Endothelial cell of umbilical vein (primary cell): ENCODE measurements around the gene RFPL4A. TPM values are rescaled to one million over a fixed set of nuclear protein-coding genes. Genes with fewer than 3 reads are reported as not detected.
"Not testable (repeated sequence)": the region's sequence is repeated elsewhere in the genome, so short reads cannot be mapped to it uniquely, and the experiment has no call there.

Source experiments
- BruUV-seq: library from RNA; stranded (reverse); fragments of 400-500 nt; replicated peaks from 2 replicates; lab custom pipeline; 2021; lab: Mats Ljungman, UMichigan
- CTCF ChIA-PET: fragments of 300-600, 350-600 bp; sonication (Branson Sonifier 250); formaldehyde crosslinking; loops from one replicate; lab custom pipeline; 2021; ENCODE audit warnings: antibody characterized with exemption, inconsistent platforms; lab: Charles Lee
- POLR2A ChIA-PET: fragments of 300-600, 350-600 bp; sonication (Branson Sonifier 250); formaldehyde crosslinking; loops from one replicate; lab custom pipeline; 2021; ENCODE audit warnings: antibody characterized with exemption, inconsistent platforms; lab: Charles Lee
- DNase-seq: peaks from one replicate; pipeline ENCODE4 v3.0.0-alpha.2; 2011; ENCODE audit warnings: low read depth, low spot score
- FAIRE-seq: peaks from 2 replicates; lab custom pipeline; 2011; peaks lifted over from hg19 to GRCh38; lab: Jason Lieb, UNC
- H2AFZ ChIP-seq: 2 replicates; pipeline ENCODE4 v1.6.0; 2012; ENCODE audit warnings: low read depth, low read length, control low read depth, inconsistent platforms
- H3K27ac ChIP-seq: 2 replicates; pipeline ENCODE4 v1.5.1; 2011; ENCODE audit warnings: low read depth, mild to moderate bottlenecking, control low read depth, low read length, moderate library complexity; ENCODE audit not compliant: insufficient read depth
- H3K27me3 ChIP-seq, 2 experiments: 2 replicates each; pipeline versions ENCODE4 v1.6.0 to v1.6.1; 2011; ENCODE audit warnings: low read length in 2 of 2, mixed read lengths in 1 of 2; ENCODE audit not compliant: control insufficient read depth in 2 of 2, insufficient read depth in 2 of 2
- H3K36me3 ChIP-seq, 2 experiments: 2 replicates in 1 of 2; 3 replicates in 1 of 2; pipeline ENCODE4 v1.5.1; 2011; ENCODE audit warnings: low read length in 2 of 2, mild to moderate bottlenecking in 1 of 2, moderate library complexity in 1 of 2; ENCODE audit not compliant: control insufficient read depth in 2 of 2, insufficient read depth in 2 of 2; ENCODE audit errors: extremely low read depth in 1 of 2
- H3K4me1 ChIP-seq: 3 replicates; pipeline ENCODE4 v1.5.1; 2011; ENCODE audit warnings: mild to moderate bottlenecking, low read length; ENCODE audit not compliant: control insufficient read depth, insufficient read depth; ENCODE audit errors: extremely low read depth
- H3K4me2 ChIP-seq: 2 replicates; pipeline ENCODE4 v1.6.1; 2011; ENCODE audit warnings: low read length, control low read depth, mixed read lengths; ENCODE audit not compliant: insufficient read depth
- H3K4me3 ChIP-seq, 3 experiments: fragments of 200-600 bp in 1 of 3; sonication (generic), shearing (Covaris generic) in 1 of 3; replicated peaks in 1 of 3; 2 replicates each; pipeline ENCODE4 v1.5.1; 2011 to 2016; ENCODE audit warnings: control low read depth in 3 of 3, low read length in 3 of 3, mild to moderate bottlenecking in 2 of 3, inconsistent platforms in 1 of 3, low read depth in 1 of 3, moderate library complexity in 1 of 3; ENCODE audit not compliant: insufficient read depth in 1 of 3
- H3K79me2 ChIP-seq: 2 replicates; pipeline ENCODE4 v1.6.0; 2012; ENCODE audit warnings: low read length, inconsistent platforms; ENCODE audit not compliant: control insufficient read depth, insufficient read depth
- H3K9ac ChIP-seq: replicated peaks from 2 replicates; pipeline ENCODE3; 2011; ENCODE audit warnings: low read length, control low read depth; ENCODE audit not compliant: insufficient read depth; ENCODE audit errors: extremely low read depth
- H3K9me1 ChIP-seq: replicated peaks from 3 replicates; pipeline ENCODE4 v1.6.0; 2011; ENCODE audit warnings: mild to moderate bottlenecking, low read length; ENCODE audit not compliant: control insufficient read depth, insufficient read depth; ENCODE audit errors: extremely low read depth
- H3K9me3 ChIP-seq: replicated peaks from 2 replicates; pipeline ENCODE4 v1.5.1; 2012; ENCODE audit warnings: low read length, inconsistent platforms; ENCODE audit not compliant: control insufficient read depth, insufficient read depth
- H4K20me1 ChIP-seq: replicated peaks from 2 replicates; pipeline ENCODE3; 2011; ENCODE audit warnings: mild to moderate bottlenecking, low read length; ENCODE audit not compliant: control insufficient read depth, insufficient read depth; ENCODE audit errors: extremely low read depth
- EZH2 ChIP-seq: IDR thresholded peaks from 2 replicates; pipeline ENCODE4 v1.6.1; 2012; ENCODE audit warnings: borderline replicate concordance, low read depth, mild to moderate bottlenecking, moderate library complexity, low read length, inconsistent platforms; ENCODE audit not compliant: severe bottlenecking
- FOS ChIP-seq: IDR thresholded peaks from 2 replicates; pipeline ENCODE4 v1.6.1; 2011; ENCODE audit warnings: mild to moderate bottlenecking, low read length, moderate library complexity, borderline replicate concordance; ENCODE audit not compliant: insufficient read depth
- GATA2 ChIP-seq: IDR thresholded peaks from 2 replicates; pipeline ENCODE4 v1.7.0; 2011; ENCODE audit warnings: low read depth, mild to moderate bottlenecking, moderate library complexity, mixed read lengths, low read length; ENCODE audit not compliant: insufficient read length, insufficient read depth
- JUN ChIP-seq: IDR thresholded peaks from 2 replicates; pipeline ENCODE4 v1.6.1; 2011; ENCODE audit warnings: borderline replicate concordance, low read depth; ENCODE audit not compliant: insufficient read length, insufficient read depth
- MYC ChIP-seq: IDR thresholded peaks from one replicate; pipeline ENCODE4 v1.6.1; 2011; ENCODE audit warnings: mild to moderate bottlenecking, low read depth, low read length
- POLR2A ChIP-seq: IDR thresholded peaks from 2 replicates; pipeline ENCODE4 v1.6.1; 2012; ENCODE audit warnings: low read depth, mild to moderate bottlenecking, control low read depth, low read length
- POLR2AphosphoS5 ChIP-seq: IDR thresholded peaks from 2 replicates; pipeline ENCODE4 v1.6.1; 2012; ENCODE audit warnings: low read depth, mild to moderate bottlenecking, control low read depth, low read length, moderate library complexity; ENCODE audit not compliant: insufficient read depth
- dilution Hi-C: fragments of 300-500 bp; cut with MboI; formaldehyde crosslinking; loops from one replicate; pipeline ENCODE4 v1.15.0; 2019; ENCODE audit warnings: low sequenced_read_pairs; ENCODE audit not compliant: extremely low pct_ligation_motif_present
- intact Hi-C: fragments of 100-400 bp; cut with micrococcal nuclease; formaldehyde crosslinking; loops from one replicate; pipeline ENCODE4 v1.10.0; 2022
- polyA plus RNA-seq, 4 experiments: library from polyadenylated mRNA; depleted of rRNA in 3 of 4; stranded (reverse) in 3 of 4; unstranded in 1 of 4; fragments of >200 nt; gene quantifications; 2 replicates each; pipeline versions ENCODE4 v1.2.1 to v1.2.3, GENCODE V29; 2011 to 2012; ENCODE audit warnings: missing spikeins in 1 of 4
- total RNA-seq: library from RNA; stranded (reverse); gene quantifications from 2 replicates; pipeline ENCODE4 v1.2.3, GENCODE V29; 2021
- TF ChIP-seq, protein P1 (sequence below), 2 donors: IDR thresholded peaks; 1 replicate in 1 of 2; 2 replicates in 1 of 2; pipeline ENCODE4 v1.5.1; 2011; ENCODE audit warnings: low read length in 2 of 2, mild to moderate bottlenecking in 2 of 2, moderate library complexity in 2 of 2, control low read depth in 1 of 2, inconsistent platforms in 1 of 2, low read depth in 1 of 2; ENCODE audit not compliant: insufficient read depth in 1 of 2; ENCODE audit errors: extremely low read depth in 1 of 2
- TF ChIP-seq, protein P2 (sequence below): IDR thresholded peaks from 2 replicates; pipeline ENCODE4 v1.6.1; 2011; ENCODE audit not compliant: insufficient read depth, insufficient read length

RFPL4A gene
- total and polyA plus RNA-seq, 2 donors (not counting 3 experiments of a cell fraction or from before 2014, with no cell fraction given), result not detected

DNA sequence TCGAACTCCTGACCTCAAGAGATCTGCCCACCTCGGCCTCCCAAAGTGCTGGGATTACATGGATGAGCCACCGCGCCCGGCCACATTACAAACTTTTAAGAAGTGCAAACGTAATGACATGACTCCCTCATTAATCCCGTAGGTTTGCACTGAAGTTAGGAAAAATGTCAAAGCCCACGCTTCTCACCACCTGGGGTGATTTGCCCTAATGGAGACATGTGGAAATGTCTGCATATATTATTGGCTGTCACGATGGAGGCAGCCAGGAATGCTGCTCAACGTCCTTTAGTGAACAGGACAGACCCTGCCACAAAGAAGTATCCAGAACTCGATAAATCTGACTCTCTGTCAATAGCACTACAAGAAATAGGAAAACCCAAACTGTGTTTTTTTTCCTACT lies 41.6 kb upstream of the RFPL4A start:
- Histone ChIP-seq H3K9ac (no peak overlapping the region), H3K4me1 (no peaks in the 10 kb centered on the region), H2AFZ (no peak overlapping the region), H3K4me2 (no peak overlapping the region), H3K27ac (no peak overlapping the region), H3K4me3 (no peak overlapping the region), H3K27me3 (no peaks in the 10 kb centered on the region), H3K79me2 (no peaks in the 10 kb centered on the region), H3K36me3 (no peaks in the 10 kb centered on the region), H4K20me1 (no peaks in the 10 kb centered on the region), H3K9me1 (no peaks in the 10 kb centered on the region), H3K9me3 (no peaks in the 10 kb centered on the region)
- no peak for TF ChIP-seq GATA2
- no peak for TF ChIP-seq FOS
- no peak for TF ChIP-seq POLR2A
- no peak for TF ChIP-seq POLR2AphosphoS5
- no peak for TF ChIP-seq MYC
- TF ChIP-seq EZH2, result no peak
- no peak for TF ChIP-seq JUN
- TF ChIP-seq, protein P1, sequence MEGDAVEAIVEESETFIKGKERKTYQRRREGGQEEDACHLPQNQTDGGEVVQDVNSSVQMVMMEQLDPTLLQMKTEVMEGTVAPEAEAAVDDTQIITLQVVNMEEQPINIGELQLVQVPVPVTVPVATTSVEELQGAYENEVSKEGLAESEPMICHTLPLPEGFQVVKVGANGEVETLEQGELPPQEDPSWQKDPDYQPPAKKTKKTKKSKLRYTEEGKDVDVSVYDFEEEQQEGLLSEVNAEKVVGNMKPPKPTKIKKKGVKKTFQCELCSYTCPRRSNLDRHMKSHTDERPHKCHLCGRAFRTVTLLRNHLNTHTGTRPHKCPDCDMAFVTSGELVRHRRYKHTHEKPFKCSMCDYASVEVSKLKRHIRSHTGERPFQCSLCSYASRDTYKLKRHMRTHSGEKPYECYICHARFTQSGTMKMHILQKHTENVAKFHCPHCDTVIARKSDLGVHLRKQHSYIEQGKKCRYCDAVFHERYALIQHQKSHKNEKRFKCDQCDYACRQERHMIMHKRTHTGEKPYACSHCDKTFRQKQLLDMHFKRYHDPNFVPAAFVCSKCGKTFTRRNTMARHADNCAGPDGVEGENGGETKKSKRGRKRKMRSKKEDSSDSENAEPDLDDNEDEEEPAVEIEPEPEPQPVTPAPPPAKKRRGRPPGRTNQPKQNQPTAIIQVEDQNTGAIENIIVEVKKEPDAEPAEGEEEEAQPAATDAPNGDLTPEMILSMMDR (IDR thresholded peaks at IDR 0.05; ENCODE audit: extremely low read depth in 1 of 2, insufficient read depth in 1 of 2, low read depth in 1 of 2, low read length in 2 of 2), result no peak
- TF ChIP-seq, protein P2, sequence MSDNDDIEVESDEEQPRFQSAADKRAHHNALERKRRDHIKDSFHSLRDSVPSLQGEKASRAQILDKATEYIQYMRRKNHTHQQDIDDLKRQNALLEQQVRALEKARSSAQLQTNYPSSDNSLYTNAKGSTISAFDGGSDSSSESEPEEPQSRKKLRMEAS, result no peak
- dilution Hi-C loops (no loop called here), intact Hi-C loops (no loop called here)
- FAIRE-seq (no peak), DNase-seq (no peak)
- ChIA-PET POLR2A (no interaction called here), CTCF (no interaction called here)
- no TSS peak for BruUV-seq

DNA sequence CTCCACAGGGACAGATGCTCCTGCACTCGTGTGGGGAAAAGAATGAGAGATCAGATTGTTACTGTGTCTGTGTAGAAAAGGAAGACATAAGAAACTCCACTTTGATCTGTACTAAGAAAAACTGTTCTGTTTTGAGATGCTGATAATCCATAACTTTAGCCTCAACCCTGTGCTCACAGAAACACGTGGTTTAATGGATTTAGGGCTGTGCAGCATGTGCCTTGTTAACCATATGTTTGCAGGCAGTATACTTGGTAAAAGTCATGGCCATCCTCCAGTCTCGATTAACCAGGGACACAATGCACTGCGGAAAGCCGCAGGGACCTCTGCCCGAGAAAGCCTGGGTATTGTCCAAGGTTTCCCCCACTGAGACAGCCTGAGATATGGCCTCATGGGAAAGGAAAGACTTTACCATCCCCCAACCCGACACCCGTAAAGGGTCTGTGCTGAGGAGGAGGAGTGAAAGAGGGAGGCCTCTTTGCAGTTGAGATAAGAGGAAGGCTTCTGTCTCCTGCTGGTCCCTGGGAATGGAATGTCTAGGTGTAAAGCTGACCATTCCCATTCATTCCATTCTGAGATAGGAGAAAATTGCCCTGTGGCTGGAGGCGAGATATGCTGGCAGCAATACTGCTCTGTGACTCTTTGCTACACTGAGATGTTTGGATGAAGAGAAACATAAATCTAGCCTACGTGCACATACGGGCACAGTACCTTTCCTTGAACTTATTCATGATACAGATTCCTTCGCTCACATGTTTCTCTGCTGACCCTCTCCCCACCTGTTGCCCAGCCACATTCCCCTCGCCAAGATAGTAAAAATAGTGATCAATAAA lies 40.8 kb upstream of the RFPL4A start:
- POLR2A ChIA-PET, CTCF ChIA-PET, dilution Hi-C loops, H3K4me1 ChIP-seq, H3K36me3 ChIP-seq, H3K9me3 ChIP-seq, BruUV-seq, FAIRE-seq, intact Hi-C loops, H3K9ac ChIP-seq, DNase-seq, H3K4me2 ChIP-seq, H3K27me3 ChIP-seq, H3K27ac ChIP-seq, H4K20me1 ChIP-seq, H3K79me2 ChIP-seq, H3K9me1 ChIP-seq, H3K4me3 ChIP-seq, H2AFZ ChIP-seq: not testable (repeated sequence)
